Kidney epithelial cell (primary cell): ENCODE measurements around the gene BTBD9. TPM values are rescaled to one million over a fixed set of nuclear protein-coding genes. Genes with fewer than 3 reads are reported as not detected.

Experiments
- DNase-seq: peaks from one replicate; pipeline ENCODE4 v3.0.0-alpha.2; 2010; ENCODE audit warnings: low read depth
- H3K27me3 ChIP-seq: 2 replicates; pipeline ENCODE4 v1.6.0; 2011; ENCODE audit warnings: low read length; ENCODE audit not compliant: control insufficient read depth, insufficient read depth
- H3K36me3 ChIP-seq: 2 replicates; pipeline ENCODE4 v1.5.1; 2011; ENCODE audit warnings: low read length; ENCODE audit not compliant: control insufficient read depth, insufficient read depth
- H3K4me3 ChIP-seq: 2 replicates; pipeline ENCODE4 v1.5.1; 2011; ENCODE audit warnings: low read depth, mild to moderate bottlenecking, control low read depth, low read length
- CTCF ChIP-seq: IDR thresholded peaks from 2 replicates; pipeline ENCODE4 v1.5.1; 2011; ENCODE audit warnings: mild to moderate bottlenecking, moderate library complexity, low read length, control low read depth, inconsistent platforms; ENCODE audit not compliant: insufficient read depth, poor library complexity, severe bottlenecking
- total RNA-seq: library from RNA; depleted of rRNA; stranded (reverse); fragments of >200 nt; gene quantifications from 2 replicates; pipeline ENCODE4 v1.2.3, GENCODE V29; 2015

Gene BTBD9
- total RNA-seq, 1 donor from 2014 or later = 7.3 TPM

GRCh38 chr6:38599966-38600550 lies 39.7 kb downstream of the BTBD9 start:
- H3K36me3 ChIP-seq = no peaks in the 10 kb centered on the region
- DNase-seq = no peak
- TF ChIP-seq CTCF = no peak
- H3K27me3 ChIP-seq = no peaks in the 10 kb centered on the region
- H3K4me3 ChIP-seq = no peak overlapping the region

- no peak for DNase-seq
- Histone ChIP-seq H3K4me3 (no peak overlapping the region), H3K36me3 (no peaks in the 10 kb centered on the region), H3K27me3 (no peaks in the 10 kb centered on the region)
- no peak for TF ChIP-seq CTCF
Measured at GRCh38 chr6:38599261-38599660, 40.5 kb downstream of the BTBD9 start.

GRCh38 chr6:38593998-38594665 lies 45.6 kb downstream of the BTBD9 start:
- no peak for TF ChIP-seq CTCF
- no peak for DNase-seq
- H3K27me3 ChIP-seq = no peaks in the 10 kb centered on the region
- no peak overlapping the region for H3K4me3 ChIP-seq
- H3K36me3 ChIP-seq = no peaks in the 10 kb centered on the region

- no peak for DNase-seq
- Histone ChIP-seq H3K36me3 (no peaks in the 10 kb centered on the region), H3K27me3 (no peaks in the 10 kb centered on the region), H3K4me3 (no peak overlapping the region)
- no peak for TF ChIP-seq CTCF
Measured at GRCh38 chr6:38593409-38593808, 46.3 kb downstream of the BTBD9 start.

- Histone ChIP-seq H3K36me3 (no peaks in the 10 kb centered on the region), H3K4me3 (no peak overlapping the region), H3K27me3 (no peaks in the 10 kb centered on the region)
- DNase-seq = no peak
- TF ChIP-seq CTCF = no peak
Measured at GRCh38 chr6:38591439-38591838, 48.3 kb downstream of the BTBD9 start.

GRCh38 chr6:38589367-38589720 lies 50.4 kb downstream of the BTBD9 start:
- no peak for TF ChIP-seq CTCF
- DNase-seq = no peak
- Histone ChIP-seq H3K36me3 (no peaks in the 10 kb centered on the region), H3K4me3 (no peak overlapping the region), H3K27me3 (no peaks in the 10 kb centered on the region)
